ENCODE data around the gene IL27RA.

DNA sequence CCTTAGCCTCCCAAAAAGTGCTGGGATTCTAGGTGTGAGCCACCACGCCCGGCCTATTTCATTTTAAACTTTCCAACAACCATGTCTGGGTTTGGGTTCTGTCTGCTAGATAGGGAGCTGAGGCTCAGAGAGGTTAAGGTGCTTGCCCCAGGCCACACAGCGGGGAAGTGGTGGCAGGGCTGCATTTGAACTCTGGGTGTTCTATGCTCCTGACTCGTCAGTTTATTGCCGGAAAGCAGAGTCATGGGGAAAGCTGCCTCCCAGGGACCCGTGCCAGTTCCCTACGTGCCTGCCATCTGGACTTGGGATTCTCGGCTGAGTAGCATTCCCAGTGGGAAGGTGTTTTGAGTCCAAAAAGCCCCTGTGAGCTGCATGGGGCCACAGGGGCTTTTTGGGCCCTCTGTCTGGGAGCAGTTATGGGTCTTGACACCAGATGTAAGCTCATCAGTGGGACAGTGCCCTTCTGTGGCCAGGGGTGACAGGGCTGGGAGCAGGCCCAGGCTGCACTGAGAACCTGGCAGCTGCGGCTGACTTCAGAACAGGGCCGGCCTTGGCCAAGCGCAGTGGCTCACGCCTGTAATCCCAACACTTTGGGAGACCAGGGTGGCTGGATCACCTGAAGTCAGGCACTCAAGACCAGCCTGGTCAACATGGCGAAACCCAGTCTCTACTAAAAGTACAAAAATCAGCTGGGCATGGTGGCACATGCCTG lies 36.4 kb upstream of the IL27RA start:
- no peak for TF ChIP-seq CTCF (IDR thresholded peaks at IDR 0.05)
- TF ChIP-seq POLR2A (IDR thresholded peaks at IDR 0.05) = no peak

Data from Peyer's patch (tissue), 4 donors.